Keratinocyte (primary cell): ENCODE results near the gene PRAMEF14.
"Not testable (repeated sequence)": the region's sequence is repeated elsewhere in the genome, so short reads cannot be mapped to it uniquely, and the experiment has no call there.

Experiments used
- CTCF ChIP-seq, 3 experiments: IDR thresholded peaks in 1 of 3; conservative IDR thresholded peaks in 1 of 3; optimal IDR thresholded peaks in 1 of 3; 2 replicates in 2 of 3; 3 replicates in 1 of 3; pipeline versions ENCODE3 to v1.5.1; 2011; ENCODE audit warnings: low read length in 3 of 3, mild to moderate bottlenecking in 3 of 3, moderate library complexity in 2 of 3, control low read depth in 1 of 3, inconsistent platforms in 1 of 3; ENCODE audit not compliant: insufficient read depth in 2 of 3; ENCODE audit errors: extremely low read depth in 1 of 3
- EZH2 ChIP-seq: IDR thresholded peaks from one replicate; pipeline ENCODE4 v1.6.1; 2012; ENCODE audit warnings: inconsistent platforms, mild to moderate bottlenecking, low read length, moderate library complexity

- not testable (repeated sequence) for TF ChIP-seq CTCF (optimal IDR thresholded peaks at IDR 0.05 in 1 of 3, IDR thresholded peaks at IDR 0.05 in 1 of 3, conservative IDR thresholded peaks at IDR 0.05 in 1 of 3; ENCODE audit: extremely low read depth in 1 of 3, insufficient read depth in 2 of 3, low read length in 3 of 3); EZH2
Observed at GRCh38 chr1:13362364-13362763, 15.4 kb upstream of the PRAMEF14 start.
